ENCODE data around the gene CARHSP1. TPM values are rescaled to one million over a fixed set of nuclear protein-coding genes. Genes with fewer than 3 reads are reported as not detected.

CARHSP1 gene
- total and polyA plus RNA-seq, 9 of the 15 experiments (the other 6 are each of a cell fraction or from before 2014, with no cell fraction given) = 5.8 to 114 (median 41.1) TPM

DNA sequence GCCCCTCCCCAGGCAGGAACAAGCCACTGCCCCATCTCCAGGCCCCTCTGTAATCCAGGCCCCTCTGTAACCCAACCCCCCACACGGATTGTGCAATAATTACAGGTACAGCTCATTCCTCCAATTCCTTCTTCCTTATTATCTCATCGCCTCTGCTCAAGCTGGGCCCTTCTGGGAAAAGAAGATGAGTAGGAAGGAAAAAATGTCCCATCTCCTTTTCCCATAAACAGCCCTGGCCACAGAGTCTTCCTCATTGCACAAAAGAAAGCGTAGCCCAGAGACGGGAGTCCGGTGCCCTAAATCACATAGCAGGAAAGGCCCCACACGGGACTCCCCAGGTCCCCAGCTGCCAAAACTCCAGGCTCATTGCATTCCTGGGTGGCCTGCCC, 9.7 kb upstream of the CARHSP1 start:
- intact Hi-C loops (cut with micrococcal nuclease) = loop anchor here (10.0 kb wide), 1 partner anchor 256 kb away; no protein-coding TSS in a partner anchor
- ChIA-PET POLR2A (interaction anchor here (0.9 to 1.4 kb wide), 2 partner anchors 9 to 14 kb away, joined by 3 to 6 read pairs; partner anchors contain the start of gene CARHSP1), CTCF (ENCODE audit: low intra/inter-chr PET ratio) (no interaction called here)
- no peaks in the 10 kb centered on the region for H3K9me1 ChIP-seq (ENCODE audit: control insufficient read depth, insufficient read depth, low read length)
- no TSS peak for BruUV-seq (replicated peaks)
- H3K36me3 ChIP-seq (ENCODE audit: control insufficient read depth, insufficient read depth, low read length) = no peaks in the 10 kb centered on the region
- no peak for ATAC-seq
- no peaks in the 10 kb centered on the region for H3K9me3 ChIP-seq (replicated peaks; ENCODE audit: control insufficient read depth, insufficient read depth, low read depth, low read length)
- in situ Hi-C loops (cut with MboI) = loop anchor here (5.0 kb wide), 1 partner anchor 226 kb away; no protein-coding TSS in a partner anchor
- FAIRE-seq = no peak
- H3K9ac ChIP-seq (ENCODE audit: insufficient read depth in 1 of 2, low read depth in 2 of 2, low read length in 2 of 2) = peak overlapping the region in 1 of 2 experiments; percentile 66; a peak in 1 of 4 replicates
- peaks cover 0 to 6% of the 10 kb centered on the region in 2 experiments; a peak in 2 of 5 replicates for H3K4me1 ChIP-seq (replicated peaks in 1 of 2; ENCODE audit: control insufficient read depth in 2 of 2, insufficient read depth in 2 of 2, low read length in 2 of 2)
- H3K4me2 ChIP-seq (ENCODE audit: insufficient read depth, low read length) = no peak overlapping the region
- no peak overlapping the region for H2AFZ ChIP-seq (ENCODE audit: low read depth, low read length)
- H3K79me2 ChIP-seq (ENCODE audit: control insufficient read depth, insufficient read depth, low read length) = no peaks in the 10 kb centered on the region
- no peak for DNase-seq (ENCODE audit: extremely low read depth in 1 of 4, low spot score in 3 of 4)
- WGBS (ENCODE audit: insufficient coverage, low coverage, missing lambda C conversion rate) = 9% methylated on average over 6 of the region's 6 CpGs
- no peaks in the 10 kb centered on the region; the same call in 1 of the 2 replicates for H4K20me1 ChIP-seq (replicated peaks; ENCODE audit: control insufficient read depth, insufficient read depth, low read length)
- peak; percentile 92 for TF ChIP-seq CEBPB (tag; IDR thresholded peaks at IDR 0.05)
- no peak for TF ChIP-seq ATF4 (CRISPR knock-in tag; IDR thresholded peaks at IDR 0.05)
- TF ChIP-seq CEBPG (CRISPR knock-in tag; IDR thresholded peaks at IDR 0.05) = peak; percentile 60
- peak; percentile 80 to 87 for TF ChIP-seq CEBPG (tag; conservative IDR thresholded peaks at IDR 0.05 in 1 of 2, IDR thresholded peaks at IDR 0.05 in 1 of 2)
- H3K27me3 ChIP-seq (ENCODE audit: control insufficient read depth in 2 of 2, insufficient read depth in 2 of 2, low read length in 2 of 2) = peaks cover 0 to 12% of the 10 kb centered on the region in 2 experiments; a peak in 3 of 5 replicates
- H3K4me3 ChIP-seq = no peak overlapping the region
- no peak overlapping the region for H3K27ac ChIP-seq (ENCODE audit: extremely low read depth, low read depth, low read length)

Data from K562 (cell line).